CD8-positive, alpha-beta memory T cell (primary cell): ENCODE data around the gene DIP2B. TPM values are rescaled to one million over a fixed set of nuclear protein-coding genes. Genes with fewer than 3 reads are reported as not detected.

ENCODE experiments used
- CTCF ChIA-PET: fragments of 350-600 bp; sonication (Branson Sonifier 250); formaldehyde crosslinking; loops from one replicate; lab custom pipeline; 2021; ENCODE audit warnings: antibody characterized with exemption; lab: Charles Lee
- POLR2A ChIA-PET: fragments of 350-600 bp; sonication (Branson Sonifier 250); formaldehyde crosslinking; loops from one replicate; lab custom pipeline; 2021; ENCODE audit warnings: antibody characterized with exemption; lab: Charles Lee
- DNase-seq, 5 donors: peaks; one replicate each; pipeline versions ENCODE4 v3.0.0 to v3.0.0-alpha.2; 2020 to 2022; ENCODE audit warnings: mixed read lengths in 1 of 5
- H3K27ac ChIP-seq: one replicate; pipeline ENCODE4 v1.7.0; 2013; ENCODE audit warnings: low read depth, mild to moderate bottlenecking, low read length, moderate library complexity
- H3K27me3 ChIP-seq: 2 replicates; pipeline ENCODE4 v1.7.0; 2013; ENCODE audit warnings: low read length, mild to moderate bottlenecking; ENCODE audit not compliant: insufficient read depth, poor library complexity, severe bottlenecking
- H3K36me3 ChIP-seq: 2 replicates; pipeline ENCODE4 v1.7.0; 2013; ENCODE audit warnings: mild to moderate bottlenecking, low read length, moderate library complexity; ENCODE audit not compliant: insufficient read depth
- H3K4me1 ChIP-seq: 2 replicates; pipeline ENCODE4 v1.7.0; 2013; ENCODE audit warnings: mild to moderate bottlenecking, low read length, moderate library complexity; ENCODE audit not compliant: insufficient read depth
- H3K4me3 ChIP-seq: 2 replicates; pipeline ENCODE4 v1.7.0; 2013; ENCODE audit warnings: mild to moderate bottlenecking, low read length
- H3K9me3 ChIP-seq: 2 replicates; pipeline ENCODE4 v1.7.0; 2013; ENCODE audit warnings: mild to moderate bottlenecking, low read length
- H3K27ac Mint-ChIP-seq, 8 donors: one replicate each; pipeline ENCODE4 v1.8.0; 2020 to 2021; ENCODE audit warnings: mixed read lengths in 8 of 8, mild to moderate bottlenecking in 6 of 8, inconsistent platforms in 3 of 8, moderate library complexity in 3 of 8
- H3K27me3 Mint-ChIP-seq, 2 donors: one replicate each; pipeline ENCODE4 v1.8.0; 2020 to 2021; ENCODE audit warnings: mixed read lengths in 2 of 2, mild to moderate bottlenecking in 1 of 2, moderate library complexity in 1 of 2
- H3K36me3 Mint-ChIP-seq, 3 donors: one replicate each; pipeline ENCODE4 v1.8.0; 2020 to 2021; ENCODE audit warnings: mixed read lengths in 3 of 3, inconsistent platforms in 1 of 3, mild to moderate bottlenecking in 1 of 3
- H3K4me1 Mint-ChIP-seq, 3 donors: one replicate each; pipeline ENCODE4 v1.8.0; 2020 to 2021; ENCODE audit warnings: mixed read lengths in 3 of 3, inconsistent platforms in 1 of 3, mild to moderate bottlenecking in 1 of 3
- H3K4me3 Mint-ChIP-seq, 7 donors: one replicate each; pipeline ENCODE4 v1.8.0; 2020 to 2021; ENCODE audit warnings: mixed read lengths in 7 of 7, mild to moderate bottlenecking in 6 of 7, moderate library complexity in 4 of 7, inconsistent platforms in 2 of 7
- H3K9me3 Mint-ChIP-seq, 5 donors: one replicate each; pipeline ENCODE4 v1.8.0; 2020 to 2022; ENCODE audit warnings: mixed read lengths in 5 of 5, mild to moderate bottlenecking in 3 of 5, moderate library complexity in 2 of 5, inconsistent platforms in 1 of 5
- polyA plus RNA-seq: library from polyadenylated mRNA; unstranded; fragments of 300-500 nt; fragmentation: Illumina TruSeq; gene quantifications from one replicate; pipeline ENCODE4 v1.2.3, GENCODE V29; 2021
- total RNA-seq, 2 experiments: library from RNA; stranded (reverse); gene quantifications; one replicate each; pipeline ENCODE4 v1.2.3, GENCODE V29; 2021

Gene DIP2B
- total and polyA plus RNA-seq, 3 experiments from 2014 or later = 7.9 to 21.0 (median 20.4) TPM

GRCh38 chr12:50619610-50619958 is 114.8 kb downstream of the DIP2B start:
- no peak overlapping the region for H3K4me3 Mint-ChIP-seq
- Histone ChIP-seq H3K36me3 (no peaks in the 10 kb centered on the region), H3K4me3 (no peak overlapping the region), H3K27ac (no peak overlapping the region), H3K4me1 (peaks cover 25% of the 10 kb centered on the region), H3K9me3 (no peaks in the 10 kb centered on the region), H3K27me3 (no peaks in the 10 kb centered on the region)
- peak overlapping the region in 1 of 8 donors; percentile 38 for H3K27ac Mint-ChIP-seq
- H3K36me3 Mint-ChIP-seq = no peaks in the 10 kb centered on the region
- DNase-seq = no peak
- ChIA-PET POLR2A (no interaction called here), CTCF (interaction anchor here (0.9 to 1.4 kb wide), 2 partner anchors 19 to 106 kb away, joined by 3 read pairs; no protein-coding TSS in a partner anchor)
- no peaks in the 10 kb centered on the region for H3K27me3 Mint-ChIP-seq
- no peaks in the 10 kb centered on the region for H3K9me3 Mint-ChIP-seq
- H3K4me1 Mint-ChIP-seq = peaks cover 28 to 46% (median 45%) of the 10 kb centered on the region in 3 donors

- CTCF ChIA-PET = interaction anchor here (0.9 to 1.4 kb wide), 2 partner anchors 18 to 107 kb away, joined by 3 read pairs; no protein-coding TSS in a partner anchor
- Histone ChIP-seq H3K27me3 (no peaks in the 10 kb centered on the region), H3K4me1 (peaks cover 32% of the 10 kb centered on the region), H3K4me3 (no peak overlapping the region), H3K9me3 (no peaks in the 10 kb centered on the region), H3K27ac (no peak overlapping the region), H3K36me3 (no peaks in the 10 kb centered on the region)
- Mint-ChIP-seq H3K27ac (peak overlapping the region in 3 of 8 donors; percentile 58 to 88 (median 66)), H3K9me3 (no peaks in the 10 kb centered on the region), H3K4me3 (no peak overlapping the region), H3K4me1 (peaks cover 35 to 52% (median 50%) of the 10 kb centered on the region in 3 donors), H3K36me3 (no peaks in the 10 kb centered on the region), H3K27me3 (no peaks in the 10 kb centered on the region)
- DNase-seq = no peak
- POLR2A ChIA-PET = no interaction called here
Observed at GRCh38 chr12:50620109-50620977, 115.6 kb downstream of the DIP2B start.

GRCh38 chr12:50620978-50621360 is 116.2 kb downstream of the DIP2B start:
- Histone ChIP-seq H3K9me3 (no peaks in the 10 kb centered on the region), H3K27me3 (no peaks in the 10 kb centered on the region), H3K27ac (no peak overlapping the region), H3K4me3 (no peak overlapping the region), H3K36me3 (no peaks in the 10 kb centered on the region), H3K4me1 (peaks cover 36% of the 10 kb centered on the region)
- H3K36me3 Mint-ChIP-seq = peaks cover 0 to under 1% (median 0%) of the 10 kb centered on the region in 3 donors
- no peaks in the 10 kb centered on the region for H3K9me3 Mint-ChIP-seq
- H3K4me3 Mint-ChIP-seq = no peak overlapping the region
- H3K27me3 Mint-ChIP-seq = no peaks in the 10 kb centered on the region
- CTCF ChIA-PET = no interaction called here
- POLR2A ChIA-PET = no interaction called here
- DNase-seq = no peak
- H3K4me1 Mint-ChIP-seq = peaks cover 35 to 57% (median 48%) of the 10 kb centered on the region in 3 donors
- H3K27ac Mint-ChIP-seq = peak overlapping the region in 2 of 8 donors; percentile 37 to 80

GRCh38 chr12:50621399-50622300 is 116.9 kb downstream of the DIP2B start:
- H3K9me3 Mint-ChIP-seq = no peaks in the 10 kb centered on the region
- CTCF ChIA-PET = no interaction called here
- no peak for DNase-seq

GRCh38 chr12:50625029-50625925 is 120.5 kb downstream of the DIP2B start:
- peaks cover 29 to 44% (median 38%) of the 10 kb centered on the region in 3 donors for H3K4me1 Mint-ChIP-seq
- Histone ChIP-seq H3K27me3 (no peaks in the 10 kb centered on the region), H3K36me3 (peaks cover 5% of the 10 kb centered on the region), H3K4me1 (peaks cover 36% of the 10 kb centered on the region), H3K9me3 (no peaks in the 10 kb centered on the region), H3K4me3 (peak overlapping the region; percentile 3), H3K27ac (no peak overlapping the region)
- H3K9me3 Mint-ChIP-seq = no peaks in the 10 kb centered on the region
- peaks cover 2 to 23% (median 7%) of the 10 kb centered on the region in 3 donors for H3K36me3 Mint-ChIP-seq
- DNase-seq = peak in 1 of 5 donors; percentile 24
- ChIA-PET POLR2A (no interaction called here), CTCF (interaction anchor here (1.1 to 1.3 kb wide), 2 partner anchors 120 to 121 kb away, joined by 3 to 4 read pairs; partner anchors contain the start of gene DIP2B)
- peak overlapping the region in 6 of 8 donors; percentile 2 to 59 (median 12) for H3K27ac Mint-ChIP-seq
- peak overlapping the region in 3 of 7 donors; percentile 3 to 12 (median 4) for H3K4me3 Mint-ChIP-seq
- no peaks in the 10 kb centered on the region for H3K27me3 Mint-ChIP-seq

More at GRCh38 chr12:50621399-50622300, 116.9 kb downstream of the DIP2B start:
- Histone ChIP-seq H3K36me3 (no peaks in the 10 kb centered on the region), H3K27me3 (no peaks in the 10 kb centered on the region), H3K27ac (no peak overlapping the region), H3K4me1 (peaks cover 36% of the 10 kb centered on the region), H3K9me3 (no peaks in the 10 kb centered on the region), H3K4me3 (no peak overlapping the region)
- H3K4me1 Mint-ChIP-seq = peaks cover 35 to 57% (median 50%) of the 10 kb centered on the region in 3 donors
- no peaks in the 10 kb centered on the region for H3K27me3 Mint-ChIP-seq
- peaks cover 0 to 4% (median 1%) of the 10 kb centered on the region in 3 donors for H3K36me3 Mint-ChIP-seq
- H3K4me3 Mint-ChIP-seq = no peak overlapping the region
- POLR2A ChIA-PET = no interaction called here
- H3K27ac Mint-ChIP-seq = peak overlapping the region in 4 of 8 donors; percentile 35 to 80 (median 39)

GRCh38 chr12:50626026-50626425 is 121.2 kb downstream of the DIP2B start:
- no peaks in the 10 kb centered on the region for H3K27me3 Mint-ChIP-seq
- peaks cover 5% of the 10 kb centered on the region for H3K36me3 ChIP-seq
- H3K4me1 Mint-ChIP-seq = peaks cover 26 to 37% (median 31%) of the 10 kb centered on the region in 3 donors
- H3K4me1 ChIP-seq = peaks cover 29% of the 10 kb centered on the region
- H3K36me3 Mint-ChIP-seq = peaks cover 3 to 27% (median 8%) of the 10 kb centered on the region in 3 donors
- H3K9me3 ChIP-seq = no peaks in the 10 kb centered on the region
- H3K27ac ChIP-seq = no peak overlapping the region
- ChIA-PET CTCF (no interaction called here), POLR2A (no interaction called here)
- no peak for DNase-seq
- H3K9me3 Mint-ChIP-seq = no peaks in the 10 kb centered on the region
- no peak overlapping the region for H3K4me3 Mint-ChIP-seq
- no peak overlapping the region for H3K4me3 ChIP-seq
- peak overlapping the region in 1 of 8 donors; percentile 14 for H3K27ac Mint-ChIP-seq
- H3K27me3 ChIP-seq = no peaks in the 10 kb centered on the region

- Mint-ChIP-seq H3K4me3 (no peak overlapping the region), H3K27me3 (no peaks in the 10 kb centered on the region), H3K36me3 (peaks cover 3 to 33% (median 8%) of the 10 kb centered on the region in 3 donors), H3K27ac (no peak overlapping the region), H3K4me1 (peaks cover 16 to 24% (median 20%) of the 10 kb centered on the region in 3 donors), H3K9me3 (no peaks in the 10 kb centered on the region)
- H3K27me3 ChIP-seq = no peaks in the 10 kb centered on the region
- H3K36me3 ChIP-seq = peaks cover 5% of the 10 kb centered on the region
- ChIA-PET CTCF (no interaction called here), POLR2A (no interaction called here)
- peaks cover 17% of the 10 kb centered on the region for H3K4me1 ChIP-seq
- H3K9me3 ChIP-seq = no peaks in the 10 kb centered on the region
- no peak overlapping the region for H3K27ac ChIP-seq
- DNase-seq = no peak
- H3K4me3 ChIP-seq = no peak overlapping the region
Observed at GRCh38 chr12:50627491-50627890, 122.7 kb downstream of the DIP2B start.
